Keratinocyte (primary cell): Measurements from ENCODE around the gene DPF3. TPM values are rescaled to one million over a fixed set of nuclear protein-coding genes. Genes with fewer than 3 reads are reported as not detected.

Experiments used
- DNase-seq: peaks from one replicate; pipeline ENCODE4 v3.0.0-alpha.2; 2011; ENCODE audit warnings: low read depth, missing footprints, low spot score
- FAIRE-seq: peaks from 2 replicates; lab custom pipeline; 2011; peaks lifted over from hg19 to GRCh38; lab: Jason Lieb, UNC
- H2AFZ ChIP-seq: 2 replicates; pipeline ENCODE4 v1.6.0; 2012; ENCODE audit warnings: low read length, control low read depth, inconsistent platforms; ENCODE audit not compliant: control insufficient read depth
- H3K27ac ChIP-seq: 2 replicates; pipeline ENCODE4 v1.5.1; 2011; ENCODE audit warnings: low read length; ENCODE audit not compliant: control insufficient read depth, insufficient read depth
- H3K27me3 ChIP-seq: 3 replicates; pipeline ENCODE4 v1.6.0; 2011; ENCODE audit warnings: low read length; ENCODE audit not compliant: control insufficient read depth, insufficient read depth; ENCODE audit errors: extremely low read depth
- H3K36me3 ChIP-seq, 2 experiments: 2 replicates in 1 of 2; 3 replicates in 1 of 2; pipeline ENCODE4 v1.5.1; 2011; ENCODE audit warnings: low read length in 2 of 2, mild to moderate bottlenecking in 1 of 2; ENCODE audit not compliant: control insufficient read depth in 2 of 2, insufficient read depth in 2 of 2; ENCODE audit errors: extremely low read depth in 1 of 2
- H3K4me1 ChIP-seq: 3 replicates; pipeline ENCODE4 v1.5.1; 2011; ENCODE audit warnings: low read length; ENCODE audit not compliant: control insufficient read depth, insufficient read depth; ENCODE audit errors: extremely low read depth
- H3K4me2 ChIP-seq: 3 replicates; pipeline ENCODE4 v1.6.0; 2011; ENCODE audit warnings: low read depth, low read length; ENCODE audit not compliant: control insufficient read depth, insufficient read depth; ENCODE audit errors: extremely low read depth
- H3K4me3 ChIP-seq, 3 experiments: fragments of 200-600 bp in 1 of 3; sonication (generic) in 1 of 3; 2 replicates in 2 of 3; 3 replicates in 1 of 3; pipeline ENCODE4 v1.5.1; 2011 to 2016; ENCODE audit warnings: low read length in 3 of 3, mild to moderate bottlenecking in 3 of 3, control low read depth in 2 of 3, inconsistent platforms in 1 of 3, low read depth in 1 of 3, mixed read lengths in 1 of 3, mixed run types in 1 of 3, moderate library complexity in 1 of 3; ENCODE audit not compliant: control insufficient read depth in 2 of 3, insufficient read depth in 2 of 3; ENCODE audit errors: extremely low read depth in 1 of 3
- H3K79me2 ChIP-seq: 2 replicates; pipeline ENCODE4 v1.6.0; 2012; ENCODE audit warnings: low read length; ENCODE audit not compliant: control insufficient read depth, insufficient read depth
- H3K9ac ChIP-seq: 3 replicates; pipeline ENCODE4 v1.6.0; 2011; ENCODE audit warnings: low read length; ENCODE audit not compliant: control insufficient read depth, insufficient read depth; ENCODE audit errors: extremely low read depth
- H3K9me1 ChIP-seq: 3 replicates; pipeline ENCODE4 v1.6.0; 2011; ENCODE audit warnings: low read length; ENCODE audit not compliant: control insufficient read depth, insufficient read depth; ENCODE audit errors: extremely low read depth
- H3K9me3 ChIP-seq: 2 replicates; pipeline ENCODE4 v1.5.1; 2012; ENCODE audit warnings: low read depth, low read length; ENCODE audit not compliant: control insufficient read depth
- H4K20me1 ChIP-seq: 3 replicates; pipeline ENCODE4 v1.6.0; 2011; ENCODE audit warnings: low read length; ENCODE audit not compliant: control insufficient read depth, insufficient read depth; ENCODE audit errors: extremely low read depth
- CTCF ChIP-seq, 3 experiments: IDR thresholded peaks in 1 of 3; conservative IDR thresholded peaks in 1 of 3; optimal IDR thresholded peaks in 1 of 3; 2 replicates in 2 of 3; 3 replicates in 1 of 3; pipeline versions ENCODE3 to v1.5.1; 2011; ENCODE audit warnings: low read length in 3 of 3, mild to moderate bottlenecking in 3 of 3, moderate library complexity in 2 of 3, control low read depth in 1 of 3, inconsistent platforms in 1 of 3; ENCODE audit not compliant: insufficient read depth in 2 of 3; ENCODE audit errors: extremely low read depth in 1 of 3
- EZH2 ChIP-seq: IDR thresholded peaks from one replicate; pipeline ENCODE4 v1.6.1; 2012; ENCODE audit warnings: inconsistent platforms, mild to moderate bottlenecking, low read length, moderate library complexity
- dilution Hi-C: fragments of 300-500 bp; cut with MboI; formaldehyde crosslinking; loops from one replicate; pipeline ENCODE4 v1.7.0; 2020; ENCODE audit warnings: low sequenced_read_pairs; ENCODE audit not compliant: extremely low pct_ligation_motif_present
- polyA plus RNA-seq, 5 experiments: library from polyadenylated mRNA; depleted of rRNA in 3 of 5; stranded (reverse) in 3 of 5; stranded (forward) in 1 of 5; unstranded in 1 of 5; fragments of >200 nt; gene quantifications; 1 replicate in 1 of 5; 2 replicates in 3 of 5; 3 replicates in 1 of 5; pipeline versions ENCODE4 v1.2.1 to v1.2.3, GENCODE V29; 2011 to 2012; ENCODE audit warnings: missing spikeins in 2 of 5, low read depth in 1 of 5, low replicate concordance in 1 of 5

Gene DPF3
- polyA plus RNA-seq, 1 donor (not counting 4 experiments of a cell fraction or from before 2014, with no cell fraction given) = 1.1 TPM

- Histone ChIP-seq H3K9me3 (no peaks in the 10 kb centered on the region), H3K4me1 (peaks cover 19% of the 10 kb centered on the region), H3K27ac (no peak overlapping the region), H3K79me2 (no peaks in the 10 kb centered on the region), H3K27me3 (no peaks in the 10 kb centered on the region), H4K20me1 (no peaks in the 10 kb centered on the region), H3K9ac (no peak overlapping the region), H2AFZ (no peak overlapping the region), H3K4me3 (no peak overlapping the region), H3K9me1 (no peaks in the 10 kb centered on the region), H3K4me2 (no peak overlapping the region), H3K36me3 (no peaks in the 10 kb centered on the region)
- FAIRE-seq (no peak), DNase-seq (no peak)
- dilution Hi-C loops = no loop called here
- TF ChIP-seq CTCF (optimal IDR thresholded peaks at IDR 0.05 in 1 of 3, IDR thresholded peaks at IDR 0.05 in 1 of 3, conservative IDR thresholded peaks at IDR 0.05 in 1 of 3; ENCODE audit: extremely low read depth in 1 of 3, insufficient read depth in 2 of 3, low read length in 3 of 3) (no peak), EZH2 (no peak)
These were observed 288.0 kb downstream of the DPF3 start for GRCh38 chr14:72605921-72606220.

GRCh38 chr14:72605096-72605920 lies 288.6 kb downstream of the DPF3 start:
- H3K4me1 ChIP-seq = peaks cover 19% of the 10 kb centered on the region
- no peak overlapping the region for H3K4me3 ChIP-seq
- dilution Hi-C loops = no loop called here
- no peaks in the 10 kb centered on the region for H3K9me3 ChIP-seq
- FAIRE-seq = no peak
- DNase-seq = no peak
- H3K9ac ChIP-seq = no peak overlapping the region
- no peaks in the 10 kb centered on the region for H3K36me3 ChIP-seq
- no peaks in the 10 kb centered on the region for H3K79me2 ChIP-seq
- no peaks in the 10 kb centered on the region for H3K27me3 ChIP-seq
- no peaks in the 10 kb centered on the region for H4K20me1 ChIP-seq
- H3K4me2 ChIP-seq = no peak overlapping the region
- no peaks in the 10 kb centered on the region for H3K9me1 ChIP-seq
- H3K27ac ChIP-seq = no peak overlapping the region
- TF ChIP-seq CTCF (optimal IDR thresholded peaks at IDR 0.05 in 1 of 3, IDR thresholded peaks at IDR 0.05 in 1 of 3, conservative IDR thresholded peaks at IDR 0.05 in 1 of 3; ENCODE audit: extremely low read depth in 1 of 3, insufficient read depth in 2 of 3, low read length in 3 of 3) = no peak
- no peak for TF ChIP-seq EZH2
- no peak overlapping the region for H2AFZ ChIP-seq
